Uterus (tissue), 2 donors: ENCODE measurements around the gene CAMK2D.

Experiments used
- POLR2A ChIP-seq, 2 donors: fragments of 450-650 bp; IDR thresholded peaks; one replicate each; pipeline ENCODE4 v1.6.1; 2016; ENCODE audit warnings: antibody characterized with exemption in 2 of 2, mild to moderate bottlenecking in 1 of 2, moderate library complexity in 1 of 2
- TF ChIP-seq, protein P1 (sequence below), 4 experiments: fragments of 200-600 bp in 2 of 4; fragments of 450-650 bp in 2 of 4; sonication (generic) in 2 of 4; IDR thresholded peaks; one replicate each; pipeline ENCODE4 v1.5.1; 2016 to 2019; ENCODE audit warnings: antibody characterized with exemption in 4 of 4, mild to moderate bottlenecking in 2 of 4, moderate library complexity in 1 of 4

DNA sequence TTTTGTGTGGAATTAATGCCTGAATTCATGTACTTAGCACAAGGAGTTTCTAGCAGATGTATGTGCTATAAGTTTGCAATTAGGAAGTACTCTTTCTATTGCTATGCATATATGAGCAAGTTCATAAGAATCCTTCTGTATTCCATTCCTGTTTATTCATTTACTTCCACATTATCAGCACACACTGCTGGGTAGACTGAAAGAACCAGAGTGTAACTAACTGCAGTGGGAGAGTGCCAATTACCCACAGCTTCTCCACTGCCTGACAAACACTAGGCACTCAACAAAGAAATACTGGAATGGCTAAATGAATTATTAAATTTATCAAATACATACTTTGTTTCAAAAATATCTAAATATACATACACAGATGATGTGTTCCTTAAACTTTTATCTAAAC, 219.6 kb downstream of the CAMK2D start:
- TF ChIP-seq POLR2A (IDR thresholded peaks at IDR 0.05), result no peak
- TF ChIP-seq, protein P1, sequence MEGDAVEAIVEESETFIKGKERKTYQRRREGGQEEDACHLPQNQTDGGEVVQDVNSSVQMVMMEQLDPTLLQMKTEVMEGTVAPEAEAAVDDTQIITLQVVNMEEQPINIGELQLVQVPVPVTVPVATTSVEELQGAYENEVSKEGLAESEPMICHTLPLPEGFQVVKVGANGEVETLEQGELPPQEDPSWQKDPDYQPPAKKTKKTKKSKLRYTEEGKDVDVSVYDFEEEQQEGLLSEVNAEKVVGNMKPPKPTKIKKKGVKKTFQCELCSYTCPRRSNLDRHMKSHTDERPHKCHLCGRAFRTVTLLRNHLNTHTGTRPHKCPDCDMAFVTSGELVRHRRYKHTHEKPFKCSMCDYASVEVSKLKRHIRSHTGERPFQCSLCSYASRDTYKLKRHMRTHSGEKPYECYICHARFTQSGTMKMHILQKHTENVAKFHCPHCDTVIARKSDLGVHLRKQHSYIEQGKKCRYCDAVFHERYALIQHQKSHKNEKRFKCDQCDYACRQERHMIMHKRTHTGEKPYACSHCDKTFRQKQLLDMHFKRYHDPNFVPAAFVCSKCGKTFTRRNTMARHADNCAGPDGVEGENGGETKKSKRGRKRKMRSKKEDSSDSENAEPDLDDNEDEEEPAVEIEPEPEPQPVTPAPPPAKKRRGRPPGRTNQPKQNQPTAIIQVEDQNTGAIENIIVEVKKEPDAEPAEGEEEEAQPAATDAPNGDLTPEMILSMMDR (IDR thresholded peaks at IDR 0.05), result no peak
